Measurements from ENCODE around the gene CMTM8. TPM values are rescaled to one million over a fixed set of nuclear protein-coding genes. Genes with fewer than 3 reads are reported as not detected.

Gene CMTM8
- total and polyA plus RNA-seq, 2 donors (not counting 1 experiment from before 2014, with no cell fraction given) = under 0.01 to 0.50 TPM

DNA sequence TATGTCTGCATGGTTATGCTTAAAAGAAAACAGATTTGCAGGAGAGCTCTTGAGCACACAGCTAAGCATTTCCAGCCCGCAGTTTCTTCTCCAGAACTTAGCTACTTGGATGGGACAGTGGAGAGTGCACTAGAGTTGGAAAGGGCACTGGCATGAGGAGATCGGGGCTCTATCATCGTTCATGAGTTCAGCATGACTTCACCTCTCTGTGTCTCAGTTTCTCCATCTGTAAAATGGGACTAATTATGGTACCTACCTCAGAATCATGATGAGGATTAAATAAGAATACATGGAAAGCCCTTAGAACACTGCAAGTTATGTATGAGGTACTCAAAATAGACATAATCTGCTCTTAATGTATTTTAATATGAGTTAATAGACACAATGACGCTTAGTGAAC, 69.9 kb downstream of the CMTM8 start:
- no peak overlapping the region for H3K4me2 ChIP-seq (ENCODE audit: extremely low read depth, insufficient read depth, low read length)

DNA sequence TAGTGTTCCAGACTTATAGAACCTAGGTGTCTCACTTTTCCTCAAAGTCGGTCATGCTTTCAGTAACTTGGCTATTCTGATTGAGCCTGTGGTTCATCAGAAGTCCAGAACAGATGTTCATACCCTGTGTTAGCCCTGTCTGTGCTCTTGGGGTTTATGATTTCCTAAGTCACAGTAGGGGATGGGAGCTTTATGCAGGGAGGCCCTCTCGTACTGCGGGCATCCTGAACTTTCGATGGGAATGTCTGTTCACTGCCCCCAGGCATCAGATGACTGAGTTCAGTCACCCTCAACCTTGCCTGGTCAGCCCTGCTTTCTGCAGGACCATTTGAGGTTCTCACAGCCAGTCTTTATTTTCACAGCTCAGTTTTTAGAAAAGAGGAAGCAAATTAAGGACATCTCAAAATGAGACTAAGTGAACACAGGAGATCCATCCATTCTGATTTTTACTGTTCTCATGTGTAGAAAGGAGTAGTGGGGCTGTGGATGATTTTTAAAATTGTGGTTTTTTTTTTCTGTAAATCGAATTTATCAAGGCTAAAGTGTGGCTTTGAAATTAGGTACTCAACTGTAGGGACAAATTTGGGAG, 71.3 kb downstream of the CMTM8 start:
- Histone ChIP-seq H3K27me3 (ENCODE audit: control insufficient read depth, insufficient read depth, low read length) (peaks cover 3% of the 10 kb centered on the region), H2AFZ (ENCODE audit: low read length) (no peak overlapping the region), H3K79me2 (ENCODE audit: control insufficient read depth, insufficient read depth, low read length) (no peaks in the 10 kb centered on the region), H3K27ac (ENCODE audit: insufficient read depth, low read length) (no peak overlapping the region), H3K4me1 (ENCODE audit: control insufficient read depth, extremely low read depth, insufficient read depth, low read length) (no peaks in the 10 kb centered on the region), H3K36me3 (ENCODE audit: control insufficient read depth, insufficient read depth, low read length) (no peaks in the 10 kb centered on the region), H3K4me3 (replicated peaks in 1 of 4; ENCODE audit: control extremely low read depth in 1 of 4, insufficient read depth in 1 of 4, low read depth in 3 of 4, low read length in 4 of 4) (no peak overlapping the region), H3K4me2 (ENCODE audit: extremely low read depth, insufficient read depth, low read length) (no peak overlapping the region), H4K20me1 (ENCODE audit: control insufficient read depth, extremely low read depth, insufficient read depth, low read length) (no peaks in the 10 kb centered on the region), H3K9ac (ENCODE audit: insufficient read depth, low read length) (no peak overlapping the region), H3K9me3 (ENCODE audit: control insufficient read depth, insufficient read depth, low read depth, low read length) (no peaks in the 10 kb centered on the region)
- DNase-seq (ENCODE audit: low read depth in 2 of 2) = no peak
- no peak for TF ChIP-seq EZH2 (IDR thresholded peaks at IDR 0.05; ENCODE audit: low read length, missing control alignments)
- no peak for TF ChIP-seq CTCF (conservative IDR thresholded peaks at IDR 0.05 in 1 of 2, IDR thresholded peaks at IDR 0.05 in 1 of 2; ENCODE audit: low read depth in 1 of 2, low read length in 2 of 2)

More for the DNA sequence above, 69.9 kb downstream of the CMTM8 start:
- no peak for DNase-seq (ENCODE audit: low read depth in 2 of 2)
- H3K9me3 ChIP-seq (ENCODE audit: control insufficient read depth, insufficient read depth, low read depth, low read length) = no peaks in the 10 kb centered on the region
- H3K4me1 ChIP-seq (ENCODE audit: control insufficient read depth, extremely low read depth, insufficient read depth, low read length) = no peaks in the 10 kb centered on the region
- no peaks in the 10 kb centered on the region for H3K79me2 ChIP-seq (ENCODE audit: control insufficient read depth, insufficient read depth, low read length)
- H3K27me3 ChIP-seq (ENCODE audit: control insufficient read depth, insufficient read depth, low read length) = peaks cover 3% of the 10 kb centered on the region
- H4K20me1 ChIP-seq (ENCODE audit: control insufficient read depth, extremely low read depth, insufficient read depth, low read length) = no peaks in the 10 kb centered on the region
- H3K9ac ChIP-seq (ENCODE audit: insufficient read depth, low read length) = no peak overlapping the region
- no peak for TF ChIP-seq EZH2 (IDR thresholded peaks at IDR 0.05; ENCODE audit: low read length, missing control alignments)
- H3K36me3 ChIP-seq (ENCODE audit: control insufficient read depth, insufficient read depth, low read length) = no peaks in the 10 kb centered on the region
- no peak overlapping the region for H3K27ac ChIP-seq (ENCODE audit: insufficient read depth, low read length)
- H3K4me3 ChIP-seq (replicated peaks in 1 of 4; ENCODE audit: control extremely low read depth in 1 of 4, insufficient read depth in 1 of 4, low read depth in 3 of 4, low read length in 4 of 4) = no peak overlapping the region
- H2AFZ ChIP-seq (ENCODE audit: low read length) = no peak overlapping the region

GRCh38 chr3:32310336-32310735, 71.9 kb downstream of the CMTM8 start:
- no peaks in the 10 kb centered on the region for H4K20me1 ChIP-seq (ENCODE audit: control insufficient read depth, extremely low read depth, insufficient read depth, low read length)
- H3K4me2 ChIP-seq (ENCODE audit: extremely low read depth, insufficient read depth, low read length) = no peak overlapping the region
- H2AFZ ChIP-seq (ENCODE audit: low read length) = no peak overlapping the region
- H3K9me3 ChIP-seq (ENCODE audit: control insufficient read depth, insufficient read depth, low read depth, low read length) = no peaks in the 10 kb centered on the region
- no peaks in the 10 kb centered on the region for H3K36me3 ChIP-seq (ENCODE audit: control insufficient read depth, insufficient read depth, low read length)
- no peak for TF ChIP-seq CTCF (conservative IDR thresholded peaks at IDR 0.05 in 1 of 2, IDR thresholded peaks at IDR 0.05 in 1 of 2; ENCODE audit: low read depth in 1 of 2, low read length in 2 of 2)
- TF ChIP-seq EZH2 (IDR thresholded peaks at IDR 0.05; ENCODE audit: low read length, missing control alignments) = no peak
- H3K4me1 ChIP-seq (ENCODE audit: control insufficient read depth, extremely low read depth, insufficient read depth, low read length) = no peaks in the 10 kb centered on the region
- no peak overlapping the region for H3K4me3 ChIP-seq (replicated peaks in 1 of 4; ENCODE audit: control extremely low read depth in 1 of 4, insufficient read depth in 1 of 4, low read depth in 3 of 4, low read length in 4 of 4)
- peaks cover 3% of the 10 kb centered on the region for H3K27me3 ChIP-seq (ENCODE audit: control insufficient read depth, insufficient read depth, low read length)
- no peak overlapping the region for H3K9ac ChIP-seq (ENCODE audit: insufficient read depth, low read length)
- H3K79me2 ChIP-seq (ENCODE audit: control insufficient read depth, insufficient read depth, low read length) = no peaks in the 10 kb centered on the region
- no peak overlapping the region for H3K27ac ChIP-seq (ENCODE audit: insufficient read depth, low read length)
- DNase-seq (ENCODE audit: low read depth in 2 of 2) = no peak

Measured in fibroblast of lung (primary cell).